IMR-90 (cell line): Measurements from ENCODE around the gene FGR. TPM values are rescaled to one million over a fixed set of nuclear protein-coding genes. Genes with fewer than 3 reads are reported as not detected.

Source experiments
- ATAC-seq: fragments of 200-7000 bp; cut with Tn5 transposase; 2 replicates; pipeline ENCODE4 v1.9.1; 2020; ENCODE audit warnings: low read depth, mild to moderate bottlenecking, moderate library complexity
- BruUV-seq: library from RNA; stranded (reverse); fragments of 400-500 nt; replicated peaks from 2 replicates; lab custom pipeline; 2021; lab: Mats Ljungman, UMichigan
- CTCF ChIA-PET: fragments of 300-600 bp; formaldehyde crosslinking; extraction: SDS; loops from one replicate; lab custom pipeline; 2021; ENCODE audit warnings: antibody characterized with exemption; lab: Yijun Ruan, JAX
- POLR2A ChIA-PET: fragments of 300-600 bp; sonication (Branson Sonifier 250); formaldehyde crosslinking; loops from one replicate; lab custom pipeline; 2022; ENCODE audit warnings: antibody characterized with exemption; ENCODE audit not compliant: unreplicated experiment; lab: Charles Lee
- DNase-seq: peaks from one replicate; pipeline ENCODE4 v3.0.0; 2013
- H2AFZ ChIP-seq: replicated peaks from 2 replicates; pipeline ENCODE3; 2013; ENCODE audit warnings: low read length, mild to moderate bottlenecking; ENCODE audit not compliant: poor library complexity
- H2AK5ac ChIP-seq: 2 replicates; pipeline ENCODE4 v1.6.1; 2013; ENCODE audit warnings: low read depth, low read length, inconsistent platforms
- H2AK9ac ChIP-seq: replicated peaks from 2 replicates; pipeline ENCODE3; 2013; ENCODE audit warnings: mild to moderate bottlenecking, low read depth, low read length, moderate library complexity; ENCODE audit not compliant: poor library complexity
- H2BK120ac ChIP-seq: 2 replicates; pipeline ENCODE4 v1.6.1; 2013; ENCODE audit warnings: low read depth, low read length, inconsistent platforms
- H2BK15ac ChIP-seq: 3 replicates; pipeline ENCODE4 v1.6.1; 2013; ENCODE audit warnings: low read depth, low read length, inconsistent platforms
- H2BK20ac ChIP-seq: 2 replicates; pipeline ENCODE4 v1.6.1; 2013; ENCODE audit warnings: low read depth, mild to moderate bottlenecking, inconsistent platforms, low read length, moderate library complexity
- H2BK5ac ChIP-seq: 2 replicates; pipeline ENCODE4 v1.6.1; 2013; ENCODE audit warnings: mild to moderate bottlenecking, low read depth, low read length, inconsistent platforms; ENCODE audit not compliant: poor library complexity, severe bottlenecking
- H3K14ac ChIP-seq: replicated peaks from 2 replicates; pipeline ENCODE4 v1.6.1; 2013; ENCODE audit warnings: low read depth, low read length, inconsistent platforms
- H3K18ac ChIP-seq: 2 replicates; pipeline ENCODE4 v1.6.1; 2013; ENCODE audit warnings: low read depth, low read length, control low read depth
- H3K23ac ChIP-seq: 2 replicates; pipeline ENCODE4 v1.6.1; 2013; ENCODE audit warnings: low read depth, low read length, inconsistent platforms
- H3K27ac ChIP-seq: 2 replicates; pipeline ENCODE4 v1.5.1; 2013; ENCODE audit warnings: mild to moderate bottlenecking, control low read depth, low read length; ENCODE audit not compliant: insufficient read depth
- H3K27me3 ChIP-seq: 2 replicates; pipeline ENCODE4 v1.6.1; 2013; ENCODE audit warnings: low read length; ENCODE audit not compliant: control insufficient read depth, insufficient read depth
- H3K36me3 ChIP-seq: 2 replicates; pipeline ENCODE4 v1.6.1; 2013; ENCODE audit warnings: low read length, mixed read lengths; ENCODE audit not compliant: control insufficient read depth, insufficient read depth
- H3K4ac ChIP-seq: 2 replicates; pipeline ENCODE4 v1.6.1; 2013; ENCODE audit warnings: low read depth, low read length, inconsistent platforms
- H3K4me1 ChIP-seq: 2 replicates; pipeline ENCODE4 v1.6.1; 2013; ENCODE audit warnings: low read length, mixed read lengths; ENCODE audit not compliant: control insufficient read depth, insufficient read depth
- H3K4me2 ChIP-seq: 2 replicates; pipeline ENCODE4 v1.6.1; 2013; ENCODE audit warnings: low read depth, mild to moderate bottlenecking, control low read depth, low read length, moderate library complexity
- H3K4me3 ChIP-seq: 2 replicates; pipeline ENCODE4 v1.5.1; 2013; ENCODE audit warnings: low read depth, mild to moderate bottlenecking, control low read depth, low read length, moderate library complexity; ENCODE audit not compliant: insufficient read depth
- H3K56ac ChIP-seq: 2 replicates; pipeline ENCODE4 v1.6.1; 2013; ENCODE audit warnings: low read length, inconsistent platforms; ENCODE audit not compliant: insufficient read depth; ENCODE audit errors: extremely low read depth
- H3K79me1 ChIP-seq, 2 experiments: 2 replicates each; pipeline ENCODE4 v1.6.1; 2013; ENCODE audit warnings: low read length in 2 of 2, inconsistent platforms in 1 of 2, low read depth in 1 of 2
- H3K9ac ChIP-seq: 2 replicates; pipeline ENCODE4 v1.6.1; 2013; ENCODE audit warnings: low read depth, low read length, control low read depth
- H3K9me1 ChIP-seq: 2 replicates; pipeline ENCODE4 v1.6.1; 2013; ENCODE audit warnings: low read length, inconsistent platforms; ENCODE audit not compliant: insufficient read depth
- H3K9me3 ChIP-seq: 2 replicates; pipeline ENCODE4 v1.6.1; 2013; ENCODE audit warnings: low read length; ENCODE audit not compliant: control insufficient read depth, insufficient read depth
- H4K20me1 ChIP-seq: 2 replicates; pipeline ENCODE4 v1.6.1; 2013; ENCODE audit warnings: low read length, inconsistent platforms; ENCODE audit not compliant: insufficient read depth
- H4K5ac ChIP-seq: 2 replicates; pipeline ENCODE4 v1.6.1; 2013; ENCODE audit warnings: mild to moderate bottlenecking, low read depth, low read length, control low read depth
- H4K8ac ChIP-seq, 2 experiments: 2 replicates each; pipeline ENCODE4 v1.6.1; 2013; ENCODE audit warnings: low read depth in 2 of 2, low read length in 2 of 2, control low read depth in 1 of 2, inconsistent platforms in 1 of 2
- H4K91ac ChIP-seq: 2 replicates; pipeline ENCODE4 v1.6.1; 2013; ENCODE audit warnings: low read depth, low read length, inconsistent platforms; ENCODE audit not compliant: insufficient read depth
- BHLHE40 ChIP-seq: fragments of 150-350 bp; IDR thresholded peaks from 2 replicates; pipeline ENCODE4 v1.6.1; 2016; ENCODE audit warnings: mild to moderate bottlenecking, low read depth, low read length
- CEBPB ChIP-seq: IDR thresholded peaks from 2 replicates; pipeline ENCODE4 v1.6.1; 2012; ENCODE audit warnings: low read depth, low read length, improper control_type of control experiment
- CHD1 ChIP-seq: IDR thresholded peaks from 2 replicates; pipeline ENCODE4 v1.6.1; 2012; ENCODE audit warnings: low read depth, low read length, improper control_type of control experiment
- CTCF ChIP-seq: conservative IDR thresholded peaks from 2 replicates; pipeline ENCODE4 v1.5.1; 2012; ENCODE audit warnings: mild to moderate bottlenecking, low read depth, low read length, improper control_type of control experiment
- ELK1 ChIP-seq: fragments of 150-350 bp; IDR thresholded peaks from 2 replicates; pipeline ENCODE4 v1.6.1; 2016; ENCODE audit warnings: low read depth, mild to moderate bottlenecking, low read length, moderate library complexity, borderline replicate concordance
- MAZ ChIP-seq: IDR thresholded peaks from 2 replicates; pipeline ENCODE4 v1.6.1; 2012; ENCODE audit warnings: low read depth, mild to moderate bottlenecking, low read length, improper control_type of control experiment, moderate library complexity, borderline replicate concordance
- NFE2L2 ChIP-seq: fragments of 150-350 bp; IDR thresholded peaks from 2 replicates; pipeline ENCODE4 v1.6.1; 2016; ENCODE audit warnings: low read depth, mild to moderate bottlenecking, low read length
- POLR2A ChIP-seq: IDR thresholded peaks from 2 replicates; pipeline ENCODE4 v1.6.1; 2012; ENCODE audit warnings: mild to moderate bottlenecking, low read depth, low read length
- RAD21 ChIP-seq: IDR thresholded peaks from 2 replicates; pipeline ENCODE4 v1.6.1; 2012; ENCODE audit warnings: low read length, improper control_type of control experiment
- RCOR1 ChIP-seq: IDR thresholded peaks from 2 replicates; pipeline ENCODE4 v1.6.1; 2012; ENCODE audit warnings: mild to moderate bottlenecking, low read length, improper control_type of control experiment; ENCODE audit not compliant: insufficient replicate concordance
- RFX5 ChIP-seq: IDR thresholded peaks from 2 replicates; pipeline ENCODE4 v1.8.0; 2012; ENCODE audit warnings: low read depth, mild to moderate bottlenecking, low read length, moderate library complexity
- SMC3 ChIP-seq: fragments of 150-350 bp; IDR thresholded peaks from 2 replicates; pipeline ENCODE4 v1.6.1; 2016; ENCODE audit warnings: low read depth, mild to moderate bottlenecking, antibody characterized with exemption, low read length, moderate library complexity
- WGBS, 2 experiments: methylation state at CpG; one replicate each; pipeline versions ENCODE4 v1.1.5 to v1.1.7; 2013; ENCODE audit warnings: missing lambda C conversion rate in 2 of 2; ENCODE audit not compliant: insufficient read length in 1 of 2; ENCODE audit errors: extremely low coverage in 2 of 2; 5-methylcytosine and 5-hydroxymethylcytosine counted together
- dilution Hi-C: fragments of 300-500 bp; cut with HindIII; formaldehyde crosslinking; loops from one replicate; pipeline ENCODE4 v1.14.3; 2018; ENCODE audit warnings: low sequenced_read_pairs; ENCODE audit not compliant: unreplicated experiment
- in situ Hi-C: fragments of 300-500 bp; cut with MboI; formaldehyde crosslinking; loops from 3 replicates; pipeline ENCODE4 v1.14.3; 2019; ENCODE audit warnings: low sequenced_read_pairs, inconsistent platforms, mixed read lengths
- intact Hi-C: fragments of 100-400 bp; cut with micrococcal nuclease; formaldehyde crosslinking; loops from 2 replicates; pipeline ENCODE4 v1.10.0; 2022
- polyA plus RNA-seq, 3 experiments: library from polyadenylated mRNA; depleted of rRNA; stranded (reverse); fragments of >200 nt; gene quantifications; 2 replicates each; pipeline ENCODE4 v1.2.3, GENCODE V29; 2012; ENCODE audit warnings: low replicate concordance in 1 of 3
- total RNA-seq: library from RNA; depleted of rRNA; stranded (reverse); fragments of >200 nt; gene quantifications from 2 replicates; pipeline ENCODE4 v1.2.3, GENCODE V29; 2012

Gene FGR
- total and polyA plus RNA-seq, 2 of the 4 experiments (the other 2 are of a cell fraction) = not detected

GRCh38 chr1:27596986-27597385 is 38.0 kb downstream of the FGR start:
- intact Hi-C loops = no loop called here
- H4K8ac ChIP-seq = no peak overlapping the region
- DNase-seq (no peak), ATAC-seq (no peak)
- H3K4ac ChIP-seq = peak overlapping the region; percentile 83; the same call in 1 of the 2 replicates
- no peak overlapping the region for H3K23ac ChIP-seq
- H3K56ac ChIP-seq = no peak overlapping the region
- POLR2A ChIA-PET = no interaction called here
- H2BK5ac ChIP-seq = no peak overlapping the region
- dilution Hi-C loops = no loop called here
- no peak overlapping the region for H3K18ac ChIP-seq
- peaks cover 32% of the 10 kb centered on the region for H3K9me1 ChIP-seq
- no peak overlapping the region for H2BK15ac ChIP-seq
- WGBS, 2 experiments = 50% methylated on average over 1 of the region's 4 CpGs; no CpG with 5 or more reads in 1 of the 2 experiments
- no TSS peak for BruUV-seq
- H2AK5ac ChIP-seq = no peak overlapping the region; the same call in 1 of the 2 replicates
- no peak overlapping the region for H4K5ac ChIP-seq
- TF ChIP-seq RCOR1 (no peak), RAD21 (no peak), NFE2L2 (no peak), MAZ (no peak), CHD1 (no peak), BHLHE40 (no peak), POLR2A (no peak), ELK1 (no peak), SMC3 (no peak), CEBPB (no peak), RFX5 (no peak), CTCF (no peak)
- no peak overlapping the region; the same call in 1 of the 2 replicates for H3K4me2 ChIP-seq
- H3K79me1 ChIP-seq = peaks cover 37 to 98% of the 10 kb centered on the region in 2 experiments
- peaks cover 3% of the 10 kb centered on the region; the same call in 1 of the 2 replicates for H3K36me3 ChIP-seq
- H3K14ac ChIP-seq = no peak overlapping the region
- H2AFZ ChIP-seq = no peak overlapping the region
- H2AK9ac ChIP-seq = no peak overlapping the region
- CTCF ChIA-PET = no interaction called here
- peaks cover 97% of the 10 kb centered on the region for H4K20me1 ChIP-seq
- H3K27ac ChIP-seq = no peak overlapping the region
- H3K9ac ChIP-seq = no peak overlapping the region
- no peak overlapping the region for H3K4me3 ChIP-seq
- no peak overlapping the region for H2BK20ac ChIP-seq
- H2BK120ac ChIP-seq = no peak overlapping the region
- H3K9me3 ChIP-seq = no peaks in the 10 kb centered on the region
- H3K4me1 ChIP-seq = peaks cover 70% of the 10 kb centered on the region
- H3K27me3 ChIP-seq = no peaks in the 10 kb centered on the region
- no peak overlapping the region for H4K91ac ChIP-seq
- in situ Hi-C loops = no loop called here
